Type B pancreatic cell (in vitro differentiated cells): ENCODE data around the gene RER1. TPM values are rescaled to one million over a fixed set of nuclear protein-coding genes. Genes with fewer than 3 reads are reported as not detected.

Experiments used
- DNase-seq: peaks from one replicate; pipeline ENCODE4 v3.0.0; 2021; ENCODE audit warnings: mixed read lengths; ENCODE audit not compliant: unreplicated experiment; ENCODE audit errors: extremely low spot score
- H3K27ac Mint-ChIP-seq: 2 replicates; pipeline ENCODE4 v1.8.0; 2021; ENCODE audit warnings: mild to moderate bottlenecking, mixed read lengths
- H3K27me3 Mint-ChIP-seq: 2 replicates; pipeline ENCODE4 v1.8.0; 2021; ENCODE audit warnings: mixed read lengths
- H3K36me3 Mint-ChIP-seq: 2 replicates; pipeline ENCODE4 v1.8.0; 2021; ENCODE audit warnings: mixed read lengths
- H3K4me1 Mint-ChIP-seq: one replicate; pipeline ENCODE4 v1.8.0; 2021; ENCODE audit warnings: mixed read lengths; ENCODE audit not compliant: unreplicated experiment
- H3K4me3 Mint-ChIP-seq: 2 replicates; pipeline ENCODE4 v1.8.0; 2021; ENCODE audit warnings: mild to moderate bottlenecking, mixed read lengths
- H3K9me3 Mint-ChIP-seq: 2 replicates; pipeline ENCODE4 v1.8.0; 2021; ENCODE audit warnings: mixed read lengths
- total RNA-seq: library from RNA; stranded (reverse); gene quantifications from 2 replicates; pipeline ENCODE4 v1.2.1, GENCODE V29; 2021; ENCODE audit warnings: low replicate concordance
- TF ChIP-seq, protein P1 (sequence below): fragments of 200-600 bp; sonication (generic); conservative IDR thresholded peaks from 2 replicates; pipeline ENCODE4 v1.5.0; 2021; ENCODE audit warnings: antibody characterized with exemption, mild to moderate bottlenecking

Gene RER1
- total RNA-seq, 1 donor from 2014 or later = 126 TPM

DNA sequence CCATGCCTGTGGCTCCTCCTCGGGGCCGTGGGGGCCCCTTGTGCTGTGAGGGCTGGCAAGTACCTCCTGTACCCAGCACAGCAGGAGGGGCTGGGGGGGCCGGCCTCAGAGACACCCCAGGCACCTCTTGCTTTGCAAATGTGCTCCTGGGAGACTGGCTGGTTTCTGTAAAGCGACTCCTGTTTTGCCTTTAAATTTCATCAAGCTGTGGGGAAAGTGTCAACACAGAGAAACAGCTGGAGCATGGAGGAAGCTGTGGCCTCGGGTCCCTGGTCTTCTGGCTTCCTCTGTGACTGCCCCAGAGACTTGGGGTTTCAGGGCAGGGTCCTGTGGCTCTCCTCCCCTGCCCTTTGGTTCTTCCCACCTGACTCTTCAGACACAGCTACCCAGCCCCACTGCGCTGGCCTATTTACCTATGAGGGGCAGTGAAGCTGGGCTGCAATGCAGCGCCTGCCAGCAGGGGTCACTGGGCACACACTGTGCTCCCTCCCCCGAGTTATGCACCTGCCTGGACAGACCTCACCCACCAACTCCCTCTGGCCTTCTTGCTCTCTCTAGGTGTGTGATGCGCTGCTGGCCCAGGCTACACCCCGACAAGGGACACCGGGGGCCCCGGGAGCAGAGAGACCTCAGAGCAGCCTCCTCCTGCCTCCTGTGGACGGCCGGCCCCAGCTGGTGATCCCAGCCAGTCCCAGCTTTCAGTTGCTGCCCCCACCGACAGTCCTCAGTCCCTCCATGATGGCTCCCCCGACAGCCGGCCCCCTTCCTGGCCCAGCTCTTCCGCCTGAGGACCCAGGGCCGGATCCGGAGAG is 38.3 kb downstream of the RER1 start:
- Mint-ChIP-seq H3K4me1 (no peaks in the 10 kb centered on the region), H3K4me3 (no peak overlapping the region), H3K9me3 (no peaks in the 10 kb centered on the region), H3K27ac (no peak overlapping the region), H3K27me3 (peaks cover 16% of the 10 kb centered on the region), H3K36me3 (no peaks in the 10 kb centered on the region)
- DNase-seq = no peak
- TF ChIP-seq, protein P1, sequence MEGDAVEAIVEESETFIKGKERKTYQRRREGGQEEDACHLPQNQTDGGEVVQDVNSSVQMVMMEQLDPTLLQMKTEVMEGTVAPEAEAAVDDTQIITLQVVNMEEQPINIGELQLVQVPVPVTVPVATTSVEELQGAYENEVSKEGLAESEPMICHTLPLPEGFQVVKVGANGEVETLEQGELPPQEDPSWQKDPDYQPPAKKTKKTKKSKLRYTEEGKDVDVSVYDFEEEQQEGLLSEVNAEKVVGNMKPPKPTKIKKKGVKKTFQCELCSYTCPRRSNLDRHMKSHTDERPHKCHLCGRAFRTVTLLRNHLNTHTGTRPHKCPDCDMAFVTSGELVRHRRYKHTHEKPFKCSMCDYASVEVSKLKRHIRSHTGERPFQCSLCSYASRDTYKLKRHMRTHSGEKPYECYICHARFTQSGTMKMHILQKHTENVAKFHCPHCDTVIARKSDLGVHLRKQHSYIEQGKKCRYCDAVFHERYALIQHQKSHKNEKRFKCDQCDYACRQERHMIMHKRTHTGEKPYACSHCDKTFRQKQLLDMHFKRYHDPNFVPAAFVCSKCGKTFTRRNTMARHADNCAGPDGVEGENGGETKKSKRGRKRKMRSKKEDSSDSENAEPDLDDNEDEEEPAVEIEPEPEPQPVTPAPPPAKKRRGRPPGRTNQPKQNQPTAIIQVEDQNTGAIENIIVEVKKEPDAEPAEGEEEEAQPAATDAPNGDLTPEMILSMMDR = peak; percentile 60

DNA sequence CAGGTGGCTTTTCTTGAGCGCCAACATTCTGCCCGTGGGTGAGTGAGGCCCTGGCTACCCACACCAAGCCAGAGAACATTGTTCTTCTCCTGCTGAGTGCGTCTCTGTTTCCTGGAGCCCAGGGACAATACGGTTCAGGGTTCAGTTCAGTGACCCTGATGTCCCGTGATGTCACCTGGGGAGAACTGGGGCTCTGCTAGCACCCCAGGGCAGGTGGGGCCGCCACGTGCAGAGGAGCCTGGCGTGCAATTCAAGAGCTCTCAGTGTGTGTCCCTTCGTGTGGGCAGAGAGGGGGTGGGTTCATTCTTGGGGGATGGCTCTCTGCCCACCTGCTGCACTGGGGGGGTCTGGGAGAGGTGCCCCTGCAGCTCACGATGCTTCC is 38.9 kb downstream of the RER1 start:
- no peaks in the 10 kb centered on the region for H3K36me3 Mint-ChIP-seq
- no peak overlapping the region for H3K27ac Mint-ChIP-seq
- no peaks in the 10 kb centered on the region for H3K4me1 Mint-ChIP-seq
- no peaks in the 10 kb centered on the region for H3K9me3 Mint-ChIP-seq
- no peak overlapping the region for H3K4me3 Mint-ChIP-seq
- TF ChIP-seq, protein P1 = no peak
- no peak for DNase-seq
- peaks cover 16% of the 10 kb centered on the region for H3K27me3 Mint-ChIP-seq

DNA sequence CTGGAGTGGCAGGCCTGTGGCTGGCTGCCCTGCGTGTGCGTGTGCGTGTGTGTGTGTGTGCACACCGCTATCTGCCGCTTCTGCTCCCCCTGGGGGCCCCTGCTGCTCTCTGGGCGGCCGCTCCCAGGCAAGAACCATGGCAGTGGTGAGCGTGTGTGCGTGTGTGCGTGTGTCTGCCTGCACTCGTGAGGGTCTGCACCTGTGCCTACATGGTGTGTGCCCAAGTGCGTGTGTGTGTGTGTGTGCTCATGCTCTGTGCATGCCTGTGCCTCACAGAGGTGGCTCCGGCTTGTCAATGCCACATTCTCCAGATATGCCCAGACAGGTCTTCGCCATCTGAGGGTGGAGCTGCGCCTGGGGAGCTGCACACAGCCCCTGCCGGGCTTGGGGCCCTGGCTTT is 39.5 kb downstream of the RER1 start:
- Mint-ChIP-seq H3K9me3 (no peaks in the 10 kb centered on the region), H3K27ac (no peak overlapping the region), H3K36me3 (no peaks in the 10 kb centered on the region), H3K27me3 (peaks cover 16% of the 10 kb centered on the region), H3K4me3 (no peak overlapping the region), H3K4me1 (no peaks in the 10 kb centered on the region)
- TF ChIP-seq, protein P1 = no peak
- no peak for DNase-seq

DNA sequence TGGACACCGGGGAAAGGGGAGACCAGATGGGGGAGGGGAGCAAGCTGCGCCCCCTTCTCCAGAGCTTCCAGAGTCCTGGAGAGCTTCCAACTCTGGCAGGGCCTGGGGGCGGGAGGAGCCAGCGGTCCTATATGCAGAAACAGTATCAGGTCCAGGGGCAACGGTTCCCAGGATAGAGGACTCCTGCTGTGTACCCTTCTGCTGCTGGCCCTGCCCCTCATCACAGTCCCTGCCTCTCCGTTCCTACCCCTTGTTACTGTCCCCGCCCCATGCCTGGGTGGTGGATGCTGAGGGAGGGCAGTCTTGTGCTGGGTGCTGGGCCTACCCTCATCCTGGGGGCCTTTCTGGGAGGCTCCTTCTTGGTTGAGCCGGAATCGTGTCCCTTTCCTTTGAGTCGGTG is 39.9 kb downstream of the RER1 start:
- DNase-seq = no peak
- Mint-ChIP-seq H3K27me3 (peaks cover 16% of the 10 kb centered on the region), H3K27ac (no peak overlapping the region), H3K9me3 (no peaks in the 10 kb centered on the region), H3K36me3 (no peaks in the 10 kb centered on the region), H3K4me3 (no peak overlapping the region), H3K4me1 (no peaks in the 10 kb centered on the region)
- TF ChIP-seq, protein P1 = no peak

DNA sequence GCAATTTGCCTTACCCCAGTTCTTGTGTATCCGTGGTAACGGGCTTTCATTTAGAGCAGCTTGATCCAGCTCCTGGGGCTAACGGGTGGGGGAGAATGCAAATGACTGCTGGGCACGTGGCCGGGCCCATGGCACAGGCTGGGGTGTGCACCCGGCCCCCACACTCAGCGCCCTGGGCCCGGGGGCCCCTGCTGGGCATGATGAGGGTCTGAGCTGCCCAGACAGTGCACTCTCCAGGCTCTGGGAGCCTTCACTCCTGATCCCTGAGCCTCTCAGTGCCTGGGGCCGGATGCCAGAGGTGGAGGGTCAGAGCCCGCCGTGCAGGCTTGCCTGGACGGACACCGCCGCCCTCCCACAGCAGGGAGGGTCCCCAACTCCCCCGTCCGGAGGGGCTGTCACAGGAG is 40.8 kb downstream of the RER1 start:
- no peak overlapping the region for H3K4me3 Mint-ChIP-seq
- no peak overlapping the region for H3K27ac Mint-ChIP-seq
- H3K4me1 Mint-ChIP-seq = no peaks in the 10 kb centered on the region
- peaks cover 19% of the 10 kb centered on the region for H3K27me3 Mint-ChIP-seq
- TF ChIP-seq, protein P1 = no peak
- no peaks in the 10 kb centered on the region for H3K36me3 Mint-ChIP-seq
- no peak for DNase-seq
- no peaks in the 10 kb centered on the region for H3K9me3 Mint-ChIP-seq
